AG09319 (cell line): ENCODE data around the gene TMEM167B.
"Not testable (repeated sequence)": the region's sequence is repeated elsewhere in the genome, so short reads cannot be mapped to it uniquely, and the experiment has no call there.

ENCODE experiments used
- DNase-seq: peaks from one replicate; pipeline ENCODE4 v3.0.0-alpha.2; 2010; ENCODE audit warnings: low read depth; ENCODE audit errors: extremely low read depth
- TF ChIP-seq, protein P1 (sequence below): IDR thresholded peaks from 2 replicates; pipeline ENCODE4 v1.5.1; 2011; ENCODE audit warnings: low read depth, mild to moderate bottlenecking, inconsistent platforms, low read length, moderate library complexity

Gene TMEM167B

GRCh38 chr1:109048335-109048734, 42.2 kb upstream of the TMEM167B start:
- no peak for DNase-seq

DNA sequence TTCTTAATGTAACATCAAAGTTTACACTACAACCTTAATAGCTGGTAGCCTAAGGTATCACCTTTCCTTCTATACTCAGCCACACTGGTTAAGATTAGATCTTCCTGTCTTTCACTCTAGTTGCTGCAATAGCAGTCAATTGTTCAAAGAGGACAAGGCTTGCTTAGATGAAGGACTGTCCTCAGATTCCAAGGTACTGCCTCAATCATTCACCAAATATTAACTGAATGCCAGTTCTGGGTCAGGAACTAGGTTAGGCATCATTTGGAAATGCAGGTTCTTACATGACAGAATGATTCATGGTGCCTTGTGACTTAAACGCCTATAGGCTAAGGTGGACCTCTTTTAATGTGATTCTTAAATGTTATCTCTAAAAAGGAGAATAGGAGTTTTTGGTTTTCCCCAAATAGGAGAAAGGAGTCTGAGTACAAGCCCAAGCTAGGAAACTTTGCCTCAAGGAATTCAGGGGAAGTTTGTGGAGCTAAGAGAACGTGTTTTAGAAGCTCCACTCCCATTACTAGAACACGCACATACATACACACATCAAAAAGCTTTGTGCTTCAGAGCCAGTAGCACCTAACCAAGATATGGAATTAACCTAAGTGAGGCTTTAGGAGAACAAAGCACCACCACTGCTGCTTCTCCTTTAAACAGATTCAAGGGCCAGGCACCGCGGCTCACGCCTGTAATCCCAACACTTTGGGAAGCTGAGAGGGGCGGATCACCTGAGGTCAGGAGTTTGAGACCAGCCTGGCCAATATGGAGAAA, 40.2 kb upstream of the TMEM167B start:
- no peak for DNase-seq
- TF ChIP-seq, protein P1, sequence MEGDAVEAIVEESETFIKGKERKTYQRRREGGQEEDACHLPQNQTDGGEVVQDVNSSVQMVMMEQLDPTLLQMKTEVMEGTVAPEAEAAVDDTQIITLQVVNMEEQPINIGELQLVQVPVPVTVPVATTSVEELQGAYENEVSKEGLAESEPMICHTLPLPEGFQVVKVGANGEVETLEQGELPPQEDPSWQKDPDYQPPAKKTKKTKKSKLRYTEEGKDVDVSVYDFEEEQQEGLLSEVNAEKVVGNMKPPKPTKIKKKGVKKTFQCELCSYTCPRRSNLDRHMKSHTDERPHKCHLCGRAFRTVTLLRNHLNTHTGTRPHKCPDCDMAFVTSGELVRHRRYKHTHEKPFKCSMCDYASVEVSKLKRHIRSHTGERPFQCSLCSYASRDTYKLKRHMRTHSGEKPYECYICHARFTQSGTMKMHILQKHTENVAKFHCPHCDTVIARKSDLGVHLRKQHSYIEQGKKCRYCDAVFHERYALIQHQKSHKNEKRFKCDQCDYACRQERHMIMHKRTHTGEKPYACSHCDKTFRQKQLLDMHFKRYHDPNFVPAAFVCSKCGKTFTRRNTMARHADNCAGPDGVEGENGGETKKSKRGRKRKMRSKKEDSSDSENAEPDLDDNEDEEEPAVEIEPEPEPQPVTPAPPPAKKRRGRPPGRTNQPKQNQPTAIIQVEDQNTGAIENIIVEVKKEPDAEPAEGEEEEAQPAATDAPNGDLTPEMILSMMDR: no peak

More at GRCh38 chr1:109048335-109048734, 42.2 kb upstream of the TMEM167B start:
- TF ChIP-seq, protein P1: no peak

GRCh38 chr1:109052145-109052544, 38.4 kb upstream of the TMEM167B start:
- DNase-seq: not testable (repeated sequence)

- no peak for DNase-seq
- TF ChIP-seq, protein P1: no peak
These were observed 34.5 kb upstream of the TMEM167B start for GRCh38 chr1:109056064-109056463.

GRCh38 chr1:109059026-109059425, 31.5 kb upstream of the TMEM167B start:
- DNase-seq: no peak
- TF ChIP-seq, protein P1: no peak

- DNase-seq: no peak
These were observed 29.9 kb upstream of the TMEM167B start for GRCh38 chr1:109060707-109061106.

DNA sequence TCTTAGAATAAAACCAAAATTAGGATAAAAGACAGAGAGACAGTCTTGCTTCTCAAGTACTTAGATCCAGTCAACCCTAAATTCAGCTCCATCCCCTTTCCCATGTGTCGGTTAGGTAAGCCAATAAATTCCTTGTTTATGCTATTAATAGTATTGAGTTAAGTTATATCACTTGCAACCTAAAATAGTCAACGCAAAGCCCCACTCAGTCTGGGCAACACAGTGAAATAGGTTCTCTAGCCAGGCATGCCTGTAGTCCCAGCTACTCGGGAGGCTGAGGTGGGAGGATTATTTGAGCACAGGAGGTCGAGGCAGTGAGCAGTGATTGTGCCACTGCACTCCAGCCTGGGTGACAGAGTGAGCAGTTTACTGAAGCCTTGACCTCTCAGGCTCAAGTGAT, 29.4 kb upstream of the TMEM167B start:
- TF ChIP-seq, protein P1: no peak
- DNase-seq: no peak

More at GRCh38 chr1:109060707-109061106, 29.9 kb upstream of the TMEM167B start:
- TF ChIP-seq, protein P1: no peak

- TF ChIP-seq, protein P1: no peak
- DNase-seq: no peak
These were observed 25.4 kb upstream of the TMEM167B start for GRCh38 chr1:109065137-109065536.
